Cardiac muscle cell (in vitro differentiated cells and primary cell): Measurements from ENCODE around the gene CRYBB3. TPM values are rescaled to one million over a fixed set of nuclear protein-coding genes. Genes with fewer than 3 reads are reported as not detected.
A peak's percentile ranks its signal among the peaks of the same experiment; 100 is the strongest.

Source experiments
- DNase-seq, 2 donors: peaks; one replicate each; pipeline versions ENCODE4 v3.0.0 to v3.0.0-alpha.2; 2010 to 2017; ENCODE audit warnings: low read depth in 1 of 2, low spot score in 1 of 2
- H3K27ac ChIP-seq: fragments of 200-600 bp; sonication (generic); 2 replicates; pipeline ENCODE4 v1.5.1; 2016
- H3K27me3 ChIP-seq: fragments of 200-600 bp; sonication (generic); 2 replicates; pipeline ENCODE4 v1.6.0; 2016; ENCODE audit warnings: control low read depth
- H3K36me3 ChIP-seq: fragments of 200-600 bp; sonication (generic); 2 replicates; pipeline ENCODE4 v1.5.1; 2016; ENCODE audit warnings: control low read depth
- H3K4me1 ChIP-seq: fragments of 200-600 bp; sonication (generic); 2 replicates; pipeline ENCODE4 v1.8.1; 2017; ENCODE audit warnings: low read depth, mild to moderate bottlenecking, mixed run types
- H3K4me3 ChIP-seq: fragments of 200-600 bp; sonication (generic); 2 replicates; pipeline ENCODE4 v1.5.1; 2016; ENCODE audit warnings: mild to moderate bottlenecking
- H3K9me3 ChIP-seq: fragments of 200-600 bp; sonication (generic); 2 replicates; pipeline ENCODE4 v1.5.1; 2017; ENCODE audit warnings: low read depth, mild to moderate bottlenecking, control low read depth
- polyA plus RNA-seq: library from polyadenylated mRNA; unstranded; fragments of >200 nt; fragmentation: Nextera tagmentation; extraction: Ambion mirVana; gene quantifications from 2 replicates; pipeline ENCODE4 v1.2.1, GENCODE V29; 2016
- total RNA-seq: library from RNA; depleted of rRNA; stranded (reverse); fragments of >200 nt; gene quantifications from 2 replicates; pipeline ENCODE4 v1.2.3, GENCODE V29; 2016
- TF ChIP-seq, protein P1 (sequence below): IDR thresholded peaks from 2 replicates; pipeline ENCODE4 v1.5.1; 2012; ENCODE audit warnings: low read depth, mild to moderate bottlenecking, low read length

The CRYBB3 gene
- total and polyA plus RNA-seq, 2 experiments from 2014 or later, result 0.21 TPM; not detected in 1

DNA sequence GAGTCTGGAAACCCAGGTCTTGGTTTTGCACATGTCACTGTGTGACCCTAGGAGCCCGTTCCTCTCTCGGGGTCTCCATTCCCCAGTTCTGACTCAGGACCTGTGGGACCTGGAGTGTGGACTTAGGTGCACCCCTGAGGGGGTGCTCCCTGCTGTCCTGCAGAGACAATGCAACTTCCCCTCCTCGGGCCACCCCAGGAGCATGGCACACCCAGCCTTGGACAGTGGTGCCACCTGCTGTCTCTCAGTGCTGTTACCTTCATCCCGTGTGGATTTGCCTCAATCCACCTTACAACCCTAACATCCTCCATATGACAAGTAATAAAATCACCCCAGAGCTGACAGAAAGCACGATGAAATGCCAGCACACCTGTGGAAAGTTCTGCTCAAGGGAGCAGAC, 27.5 kb upstream of the CRYBB3 start:
- Histone ChIP-seq H3K27me3 (no peaks in the 10 kb centered on the region), H3K4me3 (no peak overlapping the region), H3K9me3 (no peaks in the 10 kb centered on the region), H3K36me3 (peaks cover 26% of the 10 kb centered on the region), H3K4me1 (no peaks in the 10 kb centered on the region), H3K27ac (no peak overlapping the region)
- DNase-seq, result peak in 1 of 2 donors; percentile 12
- TF ChIP-seq, protein P1, sequence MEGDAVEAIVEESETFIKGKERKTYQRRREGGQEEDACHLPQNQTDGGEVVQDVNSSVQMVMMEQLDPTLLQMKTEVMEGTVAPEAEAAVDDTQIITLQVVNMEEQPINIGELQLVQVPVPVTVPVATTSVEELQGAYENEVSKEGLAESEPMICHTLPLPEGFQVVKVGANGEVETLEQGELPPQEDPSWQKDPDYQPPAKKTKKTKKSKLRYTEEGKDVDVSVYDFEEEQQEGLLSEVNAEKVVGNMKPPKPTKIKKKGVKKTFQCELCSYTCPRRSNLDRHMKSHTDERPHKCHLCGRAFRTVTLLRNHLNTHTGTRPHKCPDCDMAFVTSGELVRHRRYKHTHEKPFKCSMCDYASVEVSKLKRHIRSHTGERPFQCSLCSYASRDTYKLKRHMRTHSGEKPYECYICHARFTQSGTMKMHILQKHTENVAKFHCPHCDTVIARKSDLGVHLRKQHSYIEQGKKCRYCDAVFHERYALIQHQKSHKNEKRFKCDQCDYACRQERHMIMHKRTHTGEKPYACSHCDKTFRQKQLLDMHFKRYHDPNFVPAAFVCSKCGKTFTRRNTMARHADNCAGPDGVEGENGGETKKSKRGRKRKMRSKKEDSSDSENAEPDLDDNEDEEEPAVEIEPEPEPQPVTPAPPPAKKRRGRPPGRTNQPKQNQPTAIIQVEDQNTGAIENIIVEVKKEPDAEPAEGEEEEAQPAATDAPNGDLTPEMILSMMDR, result peak; percentile 39

DNA sequence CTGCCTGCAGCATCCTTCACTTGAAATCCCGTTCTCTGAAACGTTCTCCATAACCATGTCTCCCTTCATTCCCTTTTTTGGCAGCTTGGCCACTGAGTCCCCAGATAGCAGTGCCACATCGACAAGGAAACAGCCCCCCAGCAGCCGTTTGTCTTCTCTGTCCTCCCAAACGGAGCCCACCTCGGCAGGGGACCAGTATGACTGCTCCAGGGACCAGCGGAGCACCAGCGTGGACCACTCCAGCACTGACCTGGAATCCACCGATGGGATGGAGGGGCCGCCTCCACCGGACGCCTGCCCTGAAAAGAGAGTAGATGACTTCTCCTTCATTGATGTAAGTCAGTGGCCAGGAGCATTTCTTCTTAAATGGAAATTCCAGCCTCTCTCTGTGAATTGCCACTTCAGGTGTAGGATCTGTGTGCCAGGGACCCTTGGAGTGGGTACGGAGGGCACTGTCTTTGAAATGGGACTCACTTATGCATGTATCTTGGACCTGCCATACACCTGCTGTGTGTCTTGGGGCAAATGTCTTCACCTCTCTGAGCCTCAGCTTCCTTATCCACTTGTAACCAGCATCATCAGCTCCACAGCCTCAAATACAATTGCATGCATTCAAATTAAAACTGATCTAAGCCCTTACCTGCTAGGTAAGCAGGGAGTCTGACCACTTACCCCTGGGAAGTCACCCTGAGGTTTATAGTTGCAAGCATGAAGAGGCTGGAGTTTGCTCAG, 25.3 kb upstream of the CRYBB3 start:
- DNase-seq, result no peak
- TF ChIP-seq, protein P1, result no peak
- Histone ChIP-seq H3K27ac (no peak overlapping the region), H3K27me3 (no peaks in the 10 kb centered on the region), H3K36me3 (peaks cover 31% of the 10 kb centered on the region), H3K9me3 (no peaks in the 10 kb centered on the region), H3K4me1 (no peaks in the 10 kb centered on the region), H3K4me3 (no peak overlapping the region)

DNA sequence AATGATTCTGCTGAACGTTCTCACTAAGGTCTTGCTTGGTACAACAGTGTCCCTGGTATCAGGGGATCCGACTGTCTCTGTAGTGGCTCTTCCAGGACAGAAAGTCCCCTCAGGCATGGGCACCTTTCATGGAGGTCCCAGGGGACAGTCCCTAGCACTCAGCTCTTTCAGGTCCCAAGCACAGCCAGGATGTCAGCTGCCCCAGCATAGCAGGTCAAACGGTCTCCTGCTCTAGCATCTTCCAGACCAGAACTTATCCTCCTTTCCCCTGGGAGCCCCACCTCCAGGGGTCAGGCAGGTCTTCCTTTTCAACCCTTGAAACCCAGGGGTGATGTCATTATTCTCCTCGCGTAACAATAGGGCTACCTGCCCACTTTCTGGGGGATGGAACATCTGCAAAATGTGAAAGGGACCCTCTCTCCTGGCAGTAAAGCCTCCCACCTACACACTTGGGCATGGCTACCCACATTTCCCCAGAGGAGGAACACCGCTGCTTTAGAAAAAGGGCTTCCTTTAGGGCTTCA, 24.7 kb upstream of the CRYBB3 start:
- Histone ChIP-seq H3K36me3 (peaks cover 31% of the 10 kb centered on the region), H3K27ac (no peak overlapping the region), H3K4me3 (no peak overlapping the region), H3K27me3 (no peaks in the 10 kb centered on the region), H3K9me3 (no peaks in the 10 kb centered on the region), H3K4me1 (no peaks in the 10 kb centered on the region)
- TF ChIP-seq, protein P1, result no peak
- DNase-seq, result no peak

DNA sequence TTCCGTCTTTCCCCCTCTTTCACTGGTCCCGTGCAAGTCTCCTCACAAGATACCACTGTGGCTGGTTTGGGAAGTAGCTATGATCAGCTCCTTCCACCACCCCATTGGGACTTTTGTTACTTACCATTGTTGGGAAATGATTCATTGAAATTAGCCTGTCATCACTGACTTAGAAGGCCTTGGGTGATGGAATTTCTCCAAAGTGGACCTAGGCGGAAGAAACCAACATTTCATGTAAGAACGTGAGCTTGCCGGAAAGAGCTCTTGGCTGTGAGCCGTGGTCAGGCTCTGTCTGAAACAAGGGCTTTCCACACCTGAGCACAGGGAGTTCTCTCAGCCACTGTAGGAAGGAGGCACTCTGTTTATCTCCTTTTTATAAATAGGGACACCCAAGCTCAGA, 23.5 kb upstream of the CRYBB3 start:
- Histone ChIP-seq H3K36me3 (peaks cover 31% of the 10 kb centered on the region), H3K4me3 (no peak overlapping the region), H3K27me3 (no peaks in the 10 kb centered on the region), H3K9me3 (no peaks in the 10 kb centered on the region), H3K27ac (no peak overlapping the region), H3K4me1 (no peaks in the 10 kb centered on the region)
- DNase-seq, result no peak
- TF ChIP-seq, protein P1, result no peak

DNA sequence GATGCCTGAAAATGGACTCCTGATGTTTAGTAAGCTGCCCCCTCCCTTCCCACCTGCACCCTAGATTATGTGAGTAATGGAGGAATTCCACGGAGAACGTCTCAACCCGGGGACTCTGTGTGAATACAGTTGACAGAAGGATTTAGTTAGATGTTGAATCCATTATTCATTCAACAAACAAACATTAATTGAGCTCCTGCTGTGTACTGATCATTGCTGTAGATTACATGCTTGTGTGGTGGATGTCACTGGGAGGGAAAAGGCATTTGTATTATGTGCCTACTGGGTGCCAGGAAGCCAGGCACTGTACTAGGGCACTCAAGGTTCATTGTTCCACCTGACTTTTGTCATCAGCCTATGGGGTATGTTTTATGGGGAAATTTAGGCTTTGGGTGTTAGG, 22.9 kb upstream of the CRYBB3 start:
- Histone ChIP-seq H3K4me1 (no peaks in the 10 kb centered on the region), H3K9me3 (no peaks in the 10 kb centered on the region), H3K36me3 (peaks cover 30% of the 10 kb centered on the region), H3K27ac (no peak overlapping the region), H3K27me3 (no peaks in the 10 kb centered on the region), H3K4me3 (no peak overlapping the region)
- TF ChIP-seq, protein P1, result no peak
- DNase-seq, result no peak
